Neutrophil (primary cell): ENCODE results near the gene TIMP2.

Experiments
- H3K27ac ChIP-seq: fragments of 200-600 bp; sonication (generic); 2 replicates; pipeline ENCODE4 v1.5.1; 2016; ENCODE audit warnings: mild to moderate bottlenecking, moderate library complexity
- H3K27me3 ChIP-seq: fragments of 200-600 bp; sonication (generic); 2 replicates; pipeline ENCODE4 v1.6.0; 2016; ENCODE audit warnings: mild to moderate bottlenecking
- H3K36me3 ChIP-seq: fragments of 200-600 bp; sonication (generic); 2 replicates; pipeline ENCODE4 v1.5.1; 2017
- H3K4me1 ChIP-seq, 2 experiments: fragments of 200-600 bp in 1 of 2; sonication (generic) in 1 of 2; 1 replicate in 1 of 2; 2 replicates in 1 of 2; pipeline versions ENCODE4 v1.5.1 to v1.6.1; 2013 to 2016; ENCODE audit warnings: low read depth in 1 of 2, low read length in 1 of 2, mild to moderate bottlenecking in 1 of 2, moderate library complexity in 1 of 2; ENCODE audit not compliant: control insufficient read depth in 1 of 2, insufficient read depth in 1 of 2
- H3K4me3 ChIP-seq, 2 experiments: fragments of 200-600 bp in 1 of 2; sonication (generic) in 1 of 2; 1 replicate in 1 of 2; 2 replicates in 1 of 2; pipeline ENCODE4 v1.5.1; 2013 to 2016; ENCODE audit warnings: low read depth in 1 of 2, low read length in 1 of 2, mild to moderate bottlenecking in 1 of 2, moderate library complexity in 1 of 2
- H3K9me3 ChIP-seq: fragments of 200-600 bp; sonication (generic); 2 replicates; pipeline ENCODE4 v1.5.1; 2016
- CTCF ChIP-seq: fragments of 200-600 bp; sonication (generic); IDR thresholded peaks from 2 replicates; pipeline ENCODE4 v1.5.1; 2016; ENCODE audit warnings: antibody characterized with exemption

Gene TIMP2

DNA sequence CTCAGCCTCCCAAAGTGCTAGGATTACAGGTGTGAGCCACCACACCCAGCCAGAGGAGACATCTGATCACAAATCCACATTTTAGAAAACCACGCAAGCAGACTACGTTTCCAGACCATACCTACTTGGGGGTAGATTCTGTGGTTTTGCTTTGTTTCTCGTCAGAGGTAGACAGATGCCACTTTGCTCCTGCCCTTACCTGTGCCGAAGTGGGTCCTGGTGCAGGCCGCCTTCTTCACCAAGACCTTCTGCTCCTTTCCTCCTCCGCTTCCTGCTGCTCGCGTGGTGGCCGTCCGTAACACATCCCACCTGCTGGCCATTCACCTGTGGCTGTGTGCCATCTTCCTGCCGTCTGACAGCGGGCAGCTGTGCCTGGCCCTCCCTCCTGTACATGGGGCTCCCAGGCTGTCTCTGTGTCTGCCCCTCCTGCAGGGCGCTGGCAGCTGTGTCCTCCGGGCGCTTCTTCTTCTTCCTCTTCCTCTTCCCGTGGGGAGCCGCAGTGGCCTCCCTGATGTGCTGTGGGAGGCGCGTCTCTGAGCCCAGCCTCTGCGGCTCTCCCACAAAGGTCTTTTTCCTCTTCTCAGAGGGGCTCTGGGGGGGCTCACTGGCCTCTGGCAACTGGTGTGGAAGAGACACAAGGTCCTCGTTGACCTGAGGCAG, 121.9 kb downstream of the TIMP2 start:
- H3K36me3 ChIP-seq, result peaks cover 8% of the 10 kb centered on the region

More for the DNA sequence above, 121.9 kb downstream of the TIMP2 start:
- peak overlapping the region; percentile 2 for H3K27ac ChIP-seq
- peak overlapping the region; percentile 22 to 52 for H3K4me3 ChIP-seq
- H3K27me3 ChIP-seq, result no peaks in the 10 kb centered on the region
- no peak for TF ChIP-seq CTCF
- no peaks in the 10 kb centered on the region for H3K9me3 ChIP-seq
- peaks cover 10 to 17% of the 10 kb centered on the region in 2 experiments for H3K4me1 ChIP-seq
